GM12864 (cell line): ENCODE data around the gene ANK3.
"Not testable (repeated sequence)": the region's sequence is repeated elsewhere in the genome, so short reads cannot be mapped to it uniquely, and the experiment has no call there.

Experiments used
- DNase-seq: peaks from one replicate; pipeline ENCODE4 v3.0.0-alpha.2; 2011; ENCODE audit warnings: low read depth
- H3K4me3 ChIP-seq: 2 replicates; pipeline ENCODE4 v1.5.1; 2011; ENCODE audit warnings: mild to moderate bottlenecking, low read depth, low read length, control low read depth
- TF ChIP-seq, protein P1 (sequence below): IDR thresholded peaks from 2 replicates; pipeline ENCODE4 v1.5.1; 2011; ENCODE audit warnings: low read depth, mild to moderate bottlenecking, moderate library complexity, low read length, control low read depth, inconsistent platforms; ENCODE audit errors: missing control alignments

Gene ANK3

DNA sequence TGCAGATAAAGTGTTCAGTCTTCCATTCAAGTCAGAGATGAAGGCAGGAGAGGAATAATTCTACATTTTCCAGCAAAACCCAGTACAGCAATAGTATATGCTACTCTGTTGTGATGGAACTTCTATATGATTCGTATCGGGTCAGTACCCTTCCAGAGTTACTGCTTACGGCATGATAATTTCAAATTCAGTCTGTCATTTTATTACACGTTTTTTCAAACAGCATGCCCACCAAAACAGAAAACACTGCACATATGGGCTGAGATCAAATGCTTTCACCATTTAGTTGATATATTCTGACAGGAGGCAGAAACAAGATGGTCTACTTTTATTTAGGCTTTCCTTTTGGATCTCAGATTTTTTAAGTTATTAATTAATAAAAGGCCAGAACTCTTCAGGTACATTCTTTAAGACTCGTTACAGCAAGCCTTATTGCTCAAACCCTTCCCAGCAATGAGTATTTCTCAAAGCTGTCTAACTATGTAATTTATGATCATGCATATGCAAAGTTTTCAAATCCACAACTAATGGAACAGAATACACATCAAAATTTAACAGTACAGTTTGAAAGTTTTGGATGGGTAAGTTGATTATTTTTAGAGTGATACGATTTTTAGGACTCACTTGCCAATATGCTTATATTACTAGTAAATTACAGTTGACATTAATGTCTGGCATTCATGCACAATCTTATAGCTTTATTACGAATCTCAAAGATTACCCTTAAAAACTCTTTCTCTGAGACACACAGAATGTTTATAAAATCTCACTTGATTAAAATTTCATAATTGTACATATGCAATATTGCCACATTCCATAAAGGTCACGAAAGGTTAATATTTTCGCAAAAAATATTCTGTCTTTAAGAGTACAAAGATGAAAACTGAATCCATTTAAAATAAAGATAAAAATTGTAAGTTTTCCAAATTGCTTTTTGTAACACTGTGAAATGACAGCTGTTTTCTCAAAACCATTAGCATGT is 91.0 kb downstream of the ANK3 start:
- TF ChIP-seq, protein P1, sequence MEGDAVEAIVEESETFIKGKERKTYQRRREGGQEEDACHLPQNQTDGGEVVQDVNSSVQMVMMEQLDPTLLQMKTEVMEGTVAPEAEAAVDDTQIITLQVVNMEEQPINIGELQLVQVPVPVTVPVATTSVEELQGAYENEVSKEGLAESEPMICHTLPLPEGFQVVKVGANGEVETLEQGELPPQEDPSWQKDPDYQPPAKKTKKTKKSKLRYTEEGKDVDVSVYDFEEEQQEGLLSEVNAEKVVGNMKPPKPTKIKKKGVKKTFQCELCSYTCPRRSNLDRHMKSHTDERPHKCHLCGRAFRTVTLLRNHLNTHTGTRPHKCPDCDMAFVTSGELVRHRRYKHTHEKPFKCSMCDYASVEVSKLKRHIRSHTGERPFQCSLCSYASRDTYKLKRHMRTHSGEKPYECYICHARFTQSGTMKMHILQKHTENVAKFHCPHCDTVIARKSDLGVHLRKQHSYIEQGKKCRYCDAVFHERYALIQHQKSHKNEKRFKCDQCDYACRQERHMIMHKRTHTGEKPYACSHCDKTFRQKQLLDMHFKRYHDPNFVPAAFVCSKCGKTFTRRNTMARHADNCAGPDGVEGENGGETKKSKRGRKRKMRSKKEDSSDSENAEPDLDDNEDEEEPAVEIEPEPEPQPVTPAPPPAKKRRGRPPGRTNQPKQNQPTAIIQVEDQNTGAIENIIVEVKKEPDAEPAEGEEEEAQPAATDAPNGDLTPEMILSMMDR = no peak
- no peak overlapping the region for H3K4me3 ChIP-seq
- no peak for DNase-seq

DNA sequence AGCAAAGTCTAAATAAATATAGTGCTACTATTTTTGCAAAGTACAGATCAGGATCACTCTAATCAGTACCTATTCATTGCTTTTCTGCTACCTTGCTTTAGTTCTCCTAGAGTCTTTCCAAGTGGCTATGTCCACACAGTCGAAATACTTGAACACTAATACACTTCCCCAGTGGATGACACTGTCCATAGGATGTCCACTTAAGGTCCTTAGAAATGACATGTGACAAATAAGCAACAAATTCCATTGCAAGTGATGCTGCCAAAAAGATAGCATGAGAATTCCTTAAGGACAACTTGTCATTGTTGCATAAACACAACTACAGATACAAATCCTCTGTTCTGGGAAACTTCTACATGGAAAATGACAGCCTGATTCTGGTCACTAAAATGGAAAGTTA is 93.6 kb downstream of the ANK3 start:
- no peak for DNase-seq

DNA sequence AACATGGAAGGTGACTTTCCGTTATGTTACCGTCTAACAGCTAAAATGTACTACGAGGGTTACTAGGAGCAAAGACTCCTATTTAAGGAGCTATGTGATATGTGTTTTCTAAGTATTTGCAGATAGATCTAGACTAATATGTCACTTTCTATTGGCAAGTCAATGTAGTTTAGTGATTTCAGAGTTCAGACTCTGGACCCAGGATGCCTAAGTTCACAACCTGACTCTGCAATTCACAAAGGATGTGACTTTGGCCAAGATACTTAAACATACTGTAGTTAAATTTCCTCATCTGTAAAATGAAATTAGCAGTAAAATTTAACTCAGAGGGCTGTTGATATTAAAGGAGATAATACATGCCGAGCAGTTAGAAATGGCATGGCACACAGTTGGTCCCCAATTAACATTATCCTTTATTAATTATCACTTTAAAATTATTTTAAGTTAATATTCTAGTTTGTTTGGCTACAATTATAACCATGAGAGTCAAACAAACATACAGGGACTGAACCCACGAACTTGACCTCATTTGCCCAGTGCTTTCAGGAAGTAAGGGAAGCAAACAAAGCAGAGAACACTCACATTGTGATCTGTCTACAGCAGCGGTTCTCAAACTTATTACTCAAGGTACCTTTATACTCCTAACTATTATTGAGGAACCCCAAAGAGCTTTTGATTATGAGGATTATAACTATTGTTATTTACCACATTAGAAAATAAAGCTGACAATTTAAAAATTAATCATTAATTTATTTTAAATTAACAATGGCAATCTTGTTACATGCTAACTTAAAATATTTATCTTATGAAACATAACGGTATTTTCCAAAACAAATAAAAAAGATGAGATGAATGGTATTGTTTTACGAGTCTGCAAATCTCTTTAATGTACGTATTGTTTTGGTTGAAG is 94.4 kb downstream of the ANK3 start:
- no peak for DNase-seq
- H3K4me3 ChIP-seq = no peak overlapping the region
- TF ChIP-seq, protein P1 = no peak

More for the DNA sequence above, 93.6 kb downstream of the ANK3 start:
- TF ChIP-seq, protein P1 = no peak
- no peak overlapping the region for H3K4me3 ChIP-seq

DNA sequence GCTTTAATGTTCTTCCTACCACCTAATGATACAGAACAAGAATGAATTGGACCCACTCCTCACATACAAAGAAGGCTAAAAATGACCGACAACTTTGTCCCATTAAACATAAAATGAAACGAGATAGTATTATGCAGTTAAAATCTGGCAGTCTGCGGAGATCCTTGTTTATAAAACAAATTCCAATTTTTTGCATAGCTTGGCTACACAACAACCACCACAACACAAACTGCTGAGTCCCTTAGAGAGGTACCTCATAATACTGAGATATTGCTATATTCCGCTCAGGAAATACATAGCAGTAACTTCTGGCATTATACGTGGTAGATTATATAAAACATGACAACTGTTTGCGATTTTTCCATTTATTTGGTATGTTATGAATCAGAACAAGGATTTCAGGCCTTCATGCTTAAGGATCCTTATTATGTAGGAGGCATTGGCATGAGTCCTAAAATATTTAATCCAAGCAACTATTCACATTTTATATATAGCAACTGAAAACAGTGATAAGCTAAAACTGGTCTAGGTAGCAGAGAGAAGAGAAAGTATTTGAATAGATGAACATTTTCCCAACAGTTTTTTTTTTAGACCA is 96.0 kb downstream of the ANK3 start:
- DNase-seq = no peak
- TF ChIP-seq, protein P1 = no peak
- no peak overlapping the region for H3K4me3 ChIP-seq

DNA sequence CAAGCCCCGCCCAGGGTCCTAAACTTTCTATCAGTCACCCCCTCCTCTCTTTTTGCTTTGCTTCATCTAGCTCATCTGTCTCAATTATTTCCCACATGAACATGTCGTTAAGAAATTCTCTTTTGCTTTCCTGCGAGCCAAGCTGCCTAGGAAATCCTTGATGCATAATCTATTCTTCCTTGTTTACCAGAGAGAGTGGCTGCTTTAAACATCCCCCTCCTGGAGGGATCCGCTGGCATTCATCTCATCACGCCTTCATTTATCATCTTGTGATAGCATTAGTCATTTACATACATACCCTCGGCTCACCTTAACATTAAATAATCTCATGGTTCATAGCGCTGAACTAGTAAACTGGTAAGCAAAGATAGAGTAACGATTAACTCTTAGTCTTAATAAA is 96.7 kb downstream of the ANK3 start:
- TF ChIP-seq, protein P1 = no peak

DNA sequence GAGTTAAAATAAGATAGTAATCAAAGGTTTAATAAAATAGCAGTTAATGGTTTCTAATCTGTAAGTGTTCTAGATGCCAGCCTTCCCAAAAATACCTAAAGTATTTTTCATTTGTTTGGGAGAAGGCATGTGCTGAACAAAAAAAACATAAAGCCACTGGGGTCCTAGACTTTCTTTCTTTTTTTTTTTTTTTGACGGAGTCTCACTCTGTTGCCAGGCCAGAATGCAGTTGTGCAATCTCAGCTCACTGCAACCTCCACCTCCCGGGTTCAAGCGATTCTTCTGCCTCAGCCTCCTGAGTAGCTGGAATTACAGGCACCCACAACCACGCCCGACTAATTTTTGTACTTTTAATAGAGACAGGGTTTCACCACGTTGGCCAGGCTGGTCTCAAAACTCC is 97.1 kb downstream of the ANK3 start:
- not testable (repeated sequence) for DNase-seq, H3K4me3 ChIP-seq

More for the DNA sequence above, 96.7 kb downstream of the ANK3 start:
- H3K4me3 ChIP-seq = no peak overlapping the region
- DNase-seq = no peak
